SK-N-MC (cell line): ENCODE measurements around the gene ST8SIA5.

Experiments used
- FOXP2 ChIP-seq: optimal IDR thresholded peaks from 2 replicates; pipeline ENCODE3; 2011; ENCODE audit warnings: mild to moderate bottlenecking, moderate library complexity; ENCODE audit not compliant: insufficient read depth; ENCODE audit errors: extremely low read length, control extremely low read depth
- POLR2AphosphoS5 ChIP-seq: IDR thresholded peaks from 2 replicates; pipeline ENCODE4 v1.6.1; 2012; ENCODE audit warnings: mild to moderate bottlenecking, low read depth, low read length, borderline replicate concordance

DNA sequence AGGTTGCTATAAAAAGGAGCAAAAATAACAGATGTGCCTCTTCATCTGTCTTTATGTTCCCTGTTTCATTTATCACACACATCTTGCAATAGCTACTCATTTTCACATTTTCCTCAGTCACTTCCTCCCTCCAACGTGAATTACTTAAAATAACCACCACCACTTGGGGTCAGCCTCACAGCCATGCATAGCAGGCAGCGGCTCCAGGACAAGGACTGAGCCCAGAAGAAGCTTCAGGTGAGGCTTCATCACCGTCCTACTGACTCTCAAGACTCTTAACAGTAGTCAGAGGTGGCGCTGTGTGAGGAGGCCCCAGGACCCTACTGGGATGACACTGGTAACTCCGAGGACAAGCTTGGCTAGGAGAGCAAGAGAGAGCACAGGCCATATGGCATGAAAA lies 15.5 kb upstream of the ST8SIA5 start:
- no peak for TF ChIP-seq POLR2AphosphoS5
- no peak for TF ChIP-seq FOXP2
